ENCODE measurements around the gene GPR107.

Gene GPR107

DNA sequence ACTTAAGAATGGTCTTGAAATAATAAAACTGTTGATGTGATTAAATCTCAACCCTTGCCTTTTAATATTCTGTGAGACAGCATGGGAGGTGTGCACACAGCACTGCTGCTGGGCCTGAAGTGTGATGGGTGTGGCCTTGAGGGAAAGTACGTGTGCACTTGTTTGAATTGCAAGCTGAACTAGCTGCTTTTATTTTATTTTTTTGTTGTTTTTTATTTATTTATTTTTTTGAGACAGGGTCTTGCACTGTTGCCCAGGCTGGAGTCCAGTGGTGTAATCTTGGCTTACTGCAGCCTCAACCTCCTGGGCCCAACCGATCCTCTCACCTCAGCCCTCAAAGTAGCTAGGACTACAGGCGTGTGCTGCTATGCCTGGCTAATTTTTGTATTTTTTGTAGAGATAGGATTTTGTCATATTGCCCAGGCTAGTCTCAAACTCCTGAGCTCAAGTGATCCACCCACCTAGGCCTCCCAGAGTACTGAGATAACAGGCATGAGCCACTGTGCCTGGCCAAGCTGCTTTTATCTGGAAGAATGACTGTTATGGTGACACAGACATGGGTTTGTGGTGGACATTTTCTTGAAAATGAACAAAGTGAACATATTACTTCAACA, 58.9 kb downstream of the GPR107 start:
- no peak for DNase-seq

DNA sequence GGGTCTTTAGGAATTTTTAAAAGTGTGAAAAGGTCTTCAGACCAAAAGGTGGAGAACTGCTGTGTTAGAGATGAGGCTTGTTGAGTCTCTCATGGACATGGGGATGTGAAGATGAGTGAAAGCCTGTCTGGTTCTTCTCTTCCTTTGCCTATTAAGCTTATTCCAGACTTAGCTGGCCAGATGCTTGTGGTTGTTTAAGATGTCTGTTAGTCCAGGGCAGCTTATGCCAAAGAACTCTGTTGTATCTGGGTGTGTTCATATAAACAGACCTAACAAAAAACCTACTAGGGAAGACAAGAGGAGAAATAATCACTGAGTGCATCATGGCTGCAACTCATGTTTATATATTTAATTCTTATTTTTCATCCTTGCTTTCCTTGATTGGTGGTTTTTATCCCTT, 61.0 kb downstream of the GPR107 start:
- no peak for DNase-seq

GRCh38 chr9:130116346-130116745, 62.6 kb downstream of the GPR107 start:
- no peak for DNase-seq

DNA sequence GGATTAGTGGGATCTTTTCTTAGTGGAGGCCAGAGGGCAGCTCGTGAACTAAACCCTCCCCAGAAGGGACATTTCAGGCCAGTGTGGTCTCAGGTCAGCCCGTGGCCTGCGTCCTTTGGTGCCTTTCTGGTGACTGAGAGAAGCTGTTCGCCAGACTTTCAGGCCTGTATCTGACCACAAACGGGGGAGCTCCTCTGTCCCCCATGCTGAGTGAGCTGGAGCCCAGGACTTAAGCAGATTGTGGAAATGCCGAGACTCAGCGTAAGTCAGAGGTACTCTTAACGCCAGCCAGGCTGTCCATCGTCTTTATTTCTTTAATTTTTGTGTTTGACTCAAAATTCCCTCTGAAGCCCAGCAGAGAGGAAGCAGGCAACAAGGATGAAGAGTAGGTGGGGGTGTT, 63.7 kb downstream of the GPR107 start:
- no peak for DNase-seq

DNA sequence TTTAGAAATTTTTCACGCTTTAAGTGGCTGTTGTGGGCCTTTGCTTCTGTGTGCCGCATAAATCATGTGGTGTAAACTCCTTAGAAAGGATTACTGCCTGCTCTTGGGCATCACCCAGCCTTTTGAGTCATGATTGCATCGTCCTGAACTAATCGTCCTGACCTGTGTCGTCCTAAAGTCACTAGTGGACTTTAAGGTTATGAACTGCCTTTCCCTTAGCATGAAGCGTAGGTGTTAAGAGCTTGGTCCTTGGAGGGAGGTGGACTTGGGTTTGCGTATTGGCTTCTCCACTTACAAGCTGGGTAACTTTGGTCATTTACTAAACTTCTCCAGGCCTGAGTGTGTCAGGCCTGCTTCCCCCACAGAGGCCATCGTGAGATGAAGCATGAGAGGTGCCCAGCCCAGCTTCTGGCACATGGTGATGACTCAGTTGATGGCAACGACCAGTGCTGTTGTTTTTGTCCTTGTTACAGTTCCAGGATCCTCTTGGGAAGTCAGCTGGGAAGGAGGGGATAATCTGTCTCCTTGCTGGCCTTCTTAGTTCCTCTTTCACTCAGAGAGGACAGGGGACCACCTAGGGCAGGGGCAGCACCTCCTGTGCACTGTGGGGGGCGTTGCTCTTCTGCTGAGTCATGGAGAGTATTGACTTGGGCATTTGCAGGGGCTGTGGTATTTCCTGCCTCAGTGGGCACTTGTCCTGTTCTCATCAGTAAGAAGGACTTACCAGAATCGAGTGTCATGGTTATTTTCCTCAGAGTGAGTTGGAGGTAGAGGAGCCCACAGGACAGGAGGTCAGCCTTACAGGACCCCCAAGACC, 64.3 kb downstream of the GPR107 start:
- DNase-seq: no peak

DNA sequence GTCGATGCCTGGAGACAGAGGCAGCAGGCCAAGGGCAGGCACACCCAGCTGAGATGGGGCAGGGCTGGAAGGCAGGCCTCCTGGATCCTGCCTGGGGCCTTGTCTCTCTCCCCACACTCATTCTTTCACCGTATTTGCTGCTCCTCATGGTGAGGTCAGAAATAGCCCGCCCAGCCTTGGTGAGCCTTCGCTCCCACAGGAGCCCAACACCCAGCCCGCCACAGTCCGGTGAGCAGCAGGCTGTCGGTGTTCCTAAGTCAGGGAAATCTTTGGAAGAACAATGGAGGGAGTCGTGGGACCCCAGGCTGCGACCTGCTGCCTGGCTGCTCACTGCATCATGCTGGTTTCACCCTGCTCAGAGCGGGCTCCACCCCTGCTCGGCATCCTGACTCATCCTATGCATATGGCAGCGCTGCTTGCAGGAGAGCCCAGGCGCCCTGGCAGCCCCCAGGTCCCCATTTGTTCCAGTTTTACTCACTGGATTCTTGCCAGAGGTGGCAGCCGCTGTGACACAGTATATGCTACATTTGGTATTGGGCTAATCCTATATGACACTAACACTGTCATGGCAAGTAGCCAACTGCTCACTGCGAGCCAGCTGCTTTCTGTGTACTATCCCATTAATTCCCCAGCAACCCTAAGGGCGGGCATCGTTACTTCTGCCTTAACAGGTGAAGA, 65.3 kb downstream of the GPR107 start:
- DNase-seq: no peak

- no peak for DNase-seq
These were observed 66.0 kb downstream of the GPR107 start for GRCh38 chr9:130119519-130120298.

DNA sequence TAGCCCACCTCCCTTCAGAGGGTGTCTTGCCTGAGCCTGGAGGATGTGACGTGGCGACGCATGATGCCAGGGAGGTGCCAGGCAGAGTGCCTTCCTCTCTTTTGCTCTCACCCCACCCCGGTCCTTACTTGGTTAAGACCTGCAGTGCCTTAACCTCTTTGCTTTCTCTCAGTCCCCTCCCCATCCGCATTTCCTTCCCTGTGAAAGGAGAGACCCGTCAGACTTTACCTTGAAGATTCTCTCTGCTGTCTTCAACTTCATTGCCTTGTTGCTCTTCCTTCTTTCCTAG, 66.5 kb downstream of the GPR107 start:
- DNase-seq: no peak

DNA sequence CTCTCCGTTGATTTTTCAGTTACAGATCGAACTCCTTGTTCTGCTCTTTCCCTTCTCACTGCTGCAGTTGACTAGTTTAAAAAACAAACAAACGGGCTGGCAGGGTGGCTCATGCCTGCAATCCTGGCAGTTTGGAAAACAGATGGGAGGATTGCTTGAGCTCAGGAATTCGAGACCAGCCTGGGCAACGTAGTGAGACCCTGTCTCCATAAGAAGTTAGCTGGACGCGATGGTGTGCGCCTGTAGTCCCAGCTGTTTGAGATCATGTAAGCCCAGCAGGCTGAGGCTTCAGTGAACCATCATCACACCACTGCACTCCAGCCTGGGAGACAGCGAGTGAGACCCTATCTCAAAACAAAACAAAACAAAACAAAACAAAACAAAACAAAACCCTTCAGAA, 67.1 kb downstream of the GPR107 start:
- no peak for DNase-seq

DNA sequence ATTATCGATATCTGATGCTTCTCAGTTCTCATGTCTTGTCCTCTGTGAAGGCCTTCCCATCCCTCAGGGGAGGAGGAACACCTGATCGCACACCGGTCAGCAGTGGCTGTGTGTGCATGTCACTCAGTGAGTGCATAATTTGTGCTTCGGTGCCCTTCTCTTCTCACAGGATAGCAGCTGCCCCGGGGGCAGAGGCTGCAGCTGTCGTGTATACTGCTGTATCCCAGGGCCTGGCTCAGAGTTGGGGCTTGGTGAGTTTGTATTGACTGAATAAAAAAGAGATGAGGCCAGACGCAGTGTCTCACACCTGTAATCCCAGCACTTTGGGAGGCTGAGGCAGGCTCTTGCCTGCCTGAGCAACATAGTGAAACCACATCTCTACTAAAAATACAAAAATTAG, 68.8 kb downstream of the GPR107 start:
- DNase-seq: no peak

GRCh38 chr9:130124085-130124860, 70.6 kb downstream of the GPR107 start:
- no peak for DNase-seq

- DNase-seq: no peak
These were observed 73.2 kb downstream of the GPR107 start for GRCh38 chr9:130126721-130127433.

DNA sequence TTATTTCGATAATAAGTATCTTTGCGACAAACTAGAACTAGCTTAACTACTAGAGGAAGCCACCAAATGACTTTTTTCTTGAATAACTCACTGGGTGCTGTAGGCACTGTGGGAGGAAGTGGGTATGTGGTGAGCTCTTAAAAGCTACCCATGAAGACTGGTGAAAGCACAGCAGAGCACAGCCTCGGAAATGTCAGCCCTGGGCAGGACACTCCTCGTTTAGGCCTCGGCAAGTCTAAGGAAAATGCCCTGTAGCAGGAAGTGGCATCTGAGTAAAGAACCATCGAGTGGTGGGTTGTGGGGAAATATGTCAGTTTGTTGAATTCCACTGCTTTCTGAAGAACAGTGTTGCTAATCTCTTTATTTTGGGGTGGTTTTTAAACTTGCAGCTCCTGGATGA, 74.5 kb downstream of the GPR107 start:
- peak; percentile 74 to 79 for DNase-seq

DNA sequence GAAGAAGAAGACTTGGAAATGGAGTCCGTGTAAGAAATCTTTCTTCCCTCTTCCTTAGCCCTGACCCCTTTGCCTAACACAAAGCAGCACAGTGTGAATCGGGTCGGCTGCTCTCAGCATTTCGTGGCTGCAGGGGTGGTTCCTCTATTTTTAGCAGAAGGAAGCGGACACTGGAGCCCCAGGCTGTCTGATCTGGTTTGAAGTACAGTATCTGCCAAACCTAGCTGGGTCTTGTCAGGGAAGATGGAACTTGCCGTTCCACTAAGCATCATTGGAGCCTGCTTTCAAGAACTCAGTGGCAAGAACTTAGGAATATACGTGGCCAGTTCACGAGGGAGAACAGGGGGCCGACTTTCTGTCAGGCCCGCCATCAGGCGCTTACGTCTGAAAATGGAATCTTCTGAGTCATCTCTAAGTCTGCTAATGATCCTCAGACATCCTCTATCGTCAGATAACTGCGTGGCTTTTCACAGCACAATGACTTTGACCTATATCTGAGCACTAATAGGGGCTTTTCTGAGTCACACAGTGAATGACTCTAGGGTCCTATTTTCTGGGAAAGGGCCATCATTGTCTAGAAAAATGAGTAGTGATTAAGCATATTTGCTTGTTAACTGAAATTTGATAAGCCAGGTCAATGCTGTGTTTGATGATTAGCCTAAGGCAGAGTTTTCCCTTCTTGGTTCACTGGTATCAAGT, 75.2 kb downstream of the GPR107 start:
- peak; percentile 61 to 64 for DNase-seq

DNA sequence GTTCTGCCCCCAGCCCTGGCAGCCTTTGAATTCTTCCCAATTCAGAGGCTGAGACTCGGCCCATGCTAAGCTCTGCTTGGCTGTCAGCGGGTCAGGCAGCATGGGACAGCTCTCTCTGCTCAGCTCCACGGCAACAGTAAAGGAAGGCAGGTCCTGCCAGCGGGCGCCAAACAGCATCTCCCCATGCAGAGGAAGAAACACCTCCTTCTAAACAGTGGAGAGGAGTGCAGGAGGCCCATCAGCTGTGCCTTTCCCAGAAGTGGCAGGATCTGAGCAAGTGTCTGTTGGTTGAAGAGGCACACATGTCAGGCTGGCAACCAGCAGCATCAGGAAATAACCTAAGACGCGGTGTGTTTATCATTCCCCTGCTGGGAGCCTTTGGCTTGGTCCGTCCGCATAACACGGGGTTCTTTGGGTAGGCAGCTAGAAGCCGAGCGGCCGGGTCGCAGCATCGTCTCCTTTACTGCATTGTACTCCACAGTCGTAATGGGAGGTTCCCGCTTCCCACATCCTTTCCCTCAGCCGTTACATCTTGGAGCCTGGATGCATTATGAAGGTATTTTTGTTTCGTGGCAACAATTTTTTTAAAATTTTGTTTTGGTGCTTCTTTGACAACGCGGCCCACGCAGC, 75.8 kb downstream of the GPR107 start:
- DNase-seq: no peak

DNA sequence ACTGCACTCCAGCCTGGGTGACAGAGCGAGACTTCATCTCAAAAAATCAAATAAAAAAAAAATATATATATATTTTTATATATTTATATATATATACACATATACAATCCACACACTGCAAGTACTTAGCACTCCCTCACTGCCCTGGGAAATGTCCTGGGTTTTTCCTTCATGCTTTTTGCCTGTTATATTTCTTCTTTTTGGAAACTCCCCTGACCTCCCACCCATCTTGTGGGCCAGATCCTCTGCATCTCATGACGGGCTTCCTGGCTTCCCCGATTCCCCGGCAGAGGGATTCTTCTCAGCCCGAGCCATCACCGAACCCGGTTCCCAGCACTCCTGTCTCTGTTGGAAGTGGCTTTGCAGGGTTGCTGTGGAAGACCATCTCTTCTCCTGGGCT, 79.0 kb downstream of the GPR107 start:
- no peak for DNase-seq

DNA sequence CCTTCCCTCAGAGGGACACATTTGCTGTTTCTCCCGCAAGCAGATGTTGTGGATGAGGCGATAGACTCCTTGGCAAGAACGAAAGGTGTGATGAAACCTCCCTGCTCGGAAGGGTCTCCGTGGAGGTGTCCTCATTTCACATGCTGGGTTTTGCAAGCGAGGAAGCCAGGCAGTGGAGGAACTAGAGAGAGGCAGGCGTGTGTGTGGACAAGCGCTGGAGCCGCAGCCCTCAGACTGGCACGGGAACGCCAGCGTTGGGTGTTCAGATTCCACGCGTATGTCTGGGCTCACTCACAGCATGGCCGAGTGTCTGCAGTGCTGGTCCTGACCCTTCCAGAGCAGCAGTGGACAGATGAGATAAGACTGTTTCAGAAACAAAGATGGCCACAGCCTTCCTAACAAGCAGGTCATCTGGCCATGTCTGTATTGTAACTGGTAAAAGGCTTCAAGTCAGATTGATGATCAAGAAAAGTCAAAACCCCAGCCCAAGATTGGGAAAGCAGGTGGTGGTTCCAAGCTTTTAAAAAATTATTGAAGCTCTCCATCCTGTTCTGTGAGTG, 83.5 kb downstream of the GPR107 start:
- no peak for DNase-seq

GRCh38 chr9:130137641-130138081, 84.0 kb downstream of the GPR107 start:
- no peak for DNase-seq

DNA sequence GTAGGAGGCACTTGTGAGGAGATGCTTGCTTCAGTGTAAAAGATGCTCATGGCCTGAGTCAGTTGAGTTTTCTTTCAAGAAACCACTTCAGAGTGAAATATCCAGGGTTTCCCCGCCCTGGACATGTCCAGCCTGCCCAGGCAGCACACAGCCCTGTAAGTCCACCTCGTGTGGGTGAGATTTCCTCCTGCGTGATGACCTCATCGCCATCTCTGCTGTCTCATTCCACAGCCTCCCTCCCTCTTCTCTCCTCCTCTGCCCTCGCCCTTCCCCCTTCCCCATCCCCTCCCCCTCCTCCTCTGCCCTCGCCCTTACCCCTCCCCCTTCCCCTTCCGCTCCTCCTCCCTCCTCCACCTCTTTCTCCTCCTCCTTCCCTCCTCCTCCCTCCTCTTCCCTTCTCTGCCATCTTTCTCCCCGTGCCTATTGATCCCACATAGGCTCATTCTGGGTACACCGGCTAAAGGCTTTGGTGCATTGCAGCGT, 84.5 kb downstream of the GPR107 start:
- DNase-seq: peak in 1 of 2 donors; percentile 53

DNA sequence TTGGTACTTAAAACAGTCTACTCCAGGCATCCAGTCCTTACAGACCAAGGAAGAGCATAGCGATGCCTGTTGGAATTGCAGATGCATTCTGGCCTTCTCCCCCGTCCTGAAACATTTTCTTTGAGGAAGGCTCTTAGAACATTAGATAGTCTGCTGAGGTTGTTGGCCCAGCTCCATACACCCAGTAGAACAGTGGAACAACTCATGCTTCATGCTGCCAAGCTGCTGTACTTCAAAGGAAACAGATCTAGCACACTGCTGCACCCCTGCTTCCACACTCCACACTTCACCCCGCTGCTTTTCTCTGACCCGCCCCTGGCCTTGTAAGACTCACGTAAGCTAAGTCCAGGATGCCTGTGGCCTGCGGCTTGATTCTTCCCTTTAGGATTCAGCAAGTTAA, 85.1 kb downstream of the GPR107 start:
- no peak for DNase-seq

Measured in CD4-positive, alpha-beta T cell treated with Interleukin-1 beta for 1 hour (primary cell).